ENCODE data around the gene PDE9A.

- TF ChIP-seq EZH2 (IDR thresholded peaks at IDR 0.05; ENCODE audit: borderline replicate concordance, low read depth, low read length, severe bottlenecking): no peak
- TF ChIP-seq, protein P1, sequence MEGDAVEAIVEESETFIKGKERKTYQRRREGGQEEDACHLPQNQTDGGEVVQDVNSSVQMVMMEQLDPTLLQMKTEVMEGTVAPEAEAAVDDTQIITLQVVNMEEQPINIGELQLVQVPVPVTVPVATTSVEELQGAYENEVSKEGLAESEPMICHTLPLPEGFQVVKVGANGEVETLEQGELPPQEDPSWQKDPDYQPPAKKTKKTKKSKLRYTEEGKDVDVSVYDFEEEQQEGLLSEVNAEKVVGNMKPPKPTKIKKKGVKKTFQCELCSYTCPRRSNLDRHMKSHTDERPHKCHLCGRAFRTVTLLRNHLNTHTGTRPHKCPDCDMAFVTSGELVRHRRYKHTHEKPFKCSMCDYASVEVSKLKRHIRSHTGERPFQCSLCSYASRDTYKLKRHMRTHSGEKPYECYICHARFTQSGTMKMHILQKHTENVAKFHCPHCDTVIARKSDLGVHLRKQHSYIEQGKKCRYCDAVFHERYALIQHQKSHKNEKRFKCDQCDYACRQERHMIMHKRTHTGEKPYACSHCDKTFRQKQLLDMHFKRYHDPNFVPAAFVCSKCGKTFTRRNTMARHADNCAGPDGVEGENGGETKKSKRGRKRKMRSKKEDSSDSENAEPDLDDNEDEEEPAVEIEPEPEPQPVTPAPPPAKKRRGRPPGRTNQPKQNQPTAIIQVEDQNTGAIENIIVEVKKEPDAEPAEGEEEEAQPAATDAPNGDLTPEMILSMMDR (IDR thresholded peaks at IDR 0.05; ENCODE audit: borderline replicate concordance, extremely low read depth, low read length, poor library complexity, severe bottlenecking): no peak
Measured at GRCh38 chr21:42640486-42640885, 12.9 kb upstream of the PDE9A start.

All from DND-41 (cell line).